Measurements from ENCODE around the gene NOP9. TPM values are rescaled to one million over a fixed set of nuclear protein-coding genes. Genes with fewer than 3 reads are reported as not detected.

Gene NOP9
- total RNA-seq, 1 experiment from 2014 or later = 25.3 TPM

DNA sequence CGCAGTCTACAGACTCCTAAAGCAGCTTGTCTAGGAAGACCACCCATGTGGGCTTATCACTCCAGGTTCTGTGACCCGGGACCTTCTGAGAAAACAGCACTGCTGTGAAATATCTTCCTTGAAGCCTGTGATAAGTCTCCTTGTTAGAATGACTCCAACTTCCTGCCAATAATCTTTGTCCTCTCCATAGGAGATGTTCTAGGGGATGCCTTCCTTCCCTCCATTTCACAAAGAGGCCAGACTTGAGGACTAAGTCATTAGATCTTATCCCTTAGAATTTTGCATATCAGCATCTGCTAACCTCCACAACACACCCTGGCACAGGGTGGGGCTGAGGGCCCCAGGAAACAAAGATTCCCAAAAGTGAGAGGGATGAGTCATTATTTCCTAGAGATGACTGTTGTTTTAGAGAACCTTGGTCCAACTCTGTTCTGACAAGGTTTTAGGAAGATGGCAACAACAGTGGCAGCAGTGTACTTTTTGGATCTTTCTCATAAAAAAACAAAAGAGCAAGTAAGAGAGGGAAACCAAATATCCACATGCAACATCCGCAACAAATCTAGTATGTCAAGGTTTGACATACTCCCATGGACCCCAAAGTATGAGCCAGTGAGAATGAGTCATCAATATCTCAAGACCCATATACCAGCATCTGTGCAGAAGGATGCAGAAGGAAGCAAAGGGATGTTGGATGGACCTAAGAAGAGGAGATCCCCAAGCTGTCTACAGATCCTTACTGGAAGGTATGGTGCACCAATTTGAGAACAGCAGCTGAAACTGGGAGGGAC, 17.7 kb downstream of the NOP9 start:
- no peak for ATAC-seq
- H3K36me3 ChIP-seq (ENCODE audit: control insufficient read depth, insufficient read depth, low read length) = no peaks in the 10 kb centered on the region
- H3K27me3 ChIP-seq (ENCODE audit: control insufficient read depth, insufficient read depth, low read length) = no peaks in the 10 kb centered on the region
- no peak overlapping the region for H3K27ac ChIP-seq (ENCODE audit: low read length)
- H3K4me3 ChIP-seq (ENCODE audit: low read depth in 2 of 2, low read length in 2 of 2) = no peak overlapping the region
- no peaks in the 10 kb centered on the region for H3K9me3 ChIP-seq (ENCODE audit: control insufficient read depth, insufficient read depth, low read depth, low read length)
- TF ChIP-seq POLR2AphosphoS5 (IDR thresholded peaks at IDR 0.05; ENCODE audit: low read depth, low read length) (no peak), CTCF (IDR thresholded peaks at IDR 0.05) (no peak), TCF7L2 (IDR thresholded peaks at IDR 0.05; ENCODE audit: low read depth, low read length) (no peak), SIN3A (IDR thresholded peaks at IDR 0.05; ENCODE audit: borderline replicate concordance, insufficient read depth, low read depth, low read length) (no peak)
- TF ChIP-seq, protein P1, sequence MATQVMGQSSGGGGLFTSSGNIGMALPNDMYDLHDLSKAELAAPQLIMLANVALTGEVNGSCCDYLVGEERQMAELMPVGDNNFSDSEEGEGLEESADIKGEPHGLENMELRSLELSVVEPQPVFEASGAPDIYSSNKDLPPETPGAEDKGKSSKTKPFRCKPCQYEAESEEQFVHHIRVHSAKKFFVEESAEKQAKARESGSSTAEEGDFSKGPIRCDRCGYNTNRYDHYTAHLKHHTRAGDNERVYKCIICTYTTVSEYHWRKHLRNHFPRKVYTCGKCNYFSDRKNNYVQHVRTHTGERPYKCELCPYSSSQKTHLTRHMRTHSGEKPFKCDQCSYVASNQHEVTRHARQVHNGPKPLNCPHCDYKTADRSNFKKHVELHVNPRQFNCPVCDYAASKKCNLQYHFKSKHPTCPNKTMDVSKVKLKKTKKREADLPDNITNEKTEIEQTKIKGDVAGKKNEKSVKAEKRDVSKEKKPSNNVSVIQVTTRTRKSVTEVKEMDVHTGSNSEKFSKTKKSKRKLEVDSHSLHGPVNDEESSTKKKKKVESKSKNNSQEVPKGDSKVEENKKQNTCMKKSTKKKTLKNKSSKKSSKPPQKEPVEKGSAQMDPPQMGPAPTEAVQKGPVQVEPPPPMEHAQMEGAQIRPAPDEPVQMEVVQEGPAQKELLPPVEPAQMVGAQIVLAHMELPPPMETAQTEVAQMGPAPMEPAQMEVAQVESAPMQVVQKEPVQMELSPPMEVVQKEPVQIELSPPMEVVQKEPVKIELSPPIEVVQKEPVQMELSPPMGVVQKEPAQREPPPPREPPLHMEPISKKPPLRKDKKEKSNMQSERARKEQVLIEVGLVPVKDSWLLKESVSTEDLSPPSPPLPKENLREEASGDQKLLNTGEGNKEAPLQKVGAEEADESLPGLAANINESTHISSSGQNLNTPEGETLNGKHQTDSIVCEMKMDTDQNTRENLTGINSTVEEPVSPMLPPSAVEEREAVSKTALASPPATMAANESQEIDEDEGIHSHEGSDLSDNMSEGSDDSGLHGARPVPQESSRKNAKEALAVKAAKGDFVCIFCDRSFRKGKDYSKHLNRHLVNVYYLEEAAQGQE (IDR thresholded peaks at IDR 0.05; ENCODE audit: insufficient read depth in 1 of 2, low read depth in 2 of 2, low read length in 1 of 2) = no peak
- POLR2A ChIA-PET = no interaction called here
- in situ Hi-C loops (cut with HindIII; ENCODE audit: low pct_unique_long_range_greater_than_20kb, low sequenced_read_pairs) (no loop called here), intact Hi-C loops (cut with micrococcal nuclease; ENCODE audit: unreplicated experiment) (no loop called here)
- CTCF ChIA-PET = no interaction called here
- DNase-seq (ENCODE audit: low read depth, low spot score) = no peak
- H3K4me1 ChIP-seq (ENCODE audit: control insufficient read depth, insufficient read depth, low read length) = no peaks in the 10 kb centered on the region
- BruUV-seq (replicated peaks) = no TSS peak

- ChIA-PET CTCF (interaction anchor here (0.5 kb wide), 1 partner anchor 11 kb away, joined by 4 read pairs; no protein-coding TSS in a partner anchor), POLR2A (no interaction called here)
- ATAC-seq = no peak
- Histone ChIP-seq H3K27ac (ENCODE audit: low read length) (no peak overlapping the region), H3K4me3 (ENCODE audit: low read depth in 2 of 2, low read length in 2 of 2) (no peak overlapping the region), H3K27me3 (ENCODE audit: control insufficient read depth, insufficient read depth, low read length) (no peaks in the 10 kb centered on the region), H3K36me3 (ENCODE audit: control insufficient read depth, insufficient read depth, low read length) (no peaks in the 10 kb centered on the region), H3K9me3 (ENCODE audit: control insufficient read depth, insufficient read depth, low read depth, low read length) (no peaks in the 10 kb centered on the region), H3K4me1 (ENCODE audit: control insufficient read depth, insufficient read depth, low read length) (no peaks in the 10 kb centered on the region)
- in situ Hi-C loops (cut with HindIII; ENCODE audit: low pct_unique_long_range_greater_than_20kb, low sequenced_read_pairs) (no loop called here), intact Hi-C loops (cut with micrococcal nuclease; ENCODE audit: unreplicated experiment) (no loop called here)
- TF ChIP-seq SIN3A (IDR thresholded peaks at IDR 0.05; ENCODE audit: borderline replicate concordance, insufficient read depth, low read depth, low read length) (no peak), POLR2AphosphoS5 (IDR thresholded peaks at IDR 0.05; ENCODE audit: low read depth, low read length) (no peak), TCF7L2 (IDR thresholded peaks at IDR 0.05; ENCODE audit: low read depth, low read length) (no peak), CTCF (IDR thresholded peaks at IDR 0.05) (no peak)
- TF ChIP-seq, protein P1 (IDR thresholded peaks at IDR 0.05; ENCODE audit: insufficient read depth in 1 of 2, low read depth in 2 of 2, low read length in 1 of 2) = no peak
- BruUV-seq (replicated peaks) = no TSS peak
- DNase-seq (ENCODE audit: low read depth, low spot score) = no peak
Measured at GRCh38 chr14:24321212-24321975, 21.7 kb downstream of the NOP9 start.
